Activated naive CD4-positive, alpha-beta T cell treated with anti-CD3 and anti-CD28 coated beads for 36 hours (primary cell): ENCODE measurements around the gene SLC43A3. TPM values are rescaled to one million over a fixed set of nuclear protein-coding genes. Genes with fewer than 3 reads are reported as not detected.

Experiments
- CTCF ChIA-PET: fragments of 350-600 bp; sonication (Branson Sonifier 250); formaldehyde crosslinking; loops from one replicate; lab custom pipeline; 2021; ENCODE audit warnings: antibody characterized with exemption; lab: Charles Lee
- DNase-seq: peaks from one replicate; pipeline ENCODE4 v3.0.0-alpha.2; 2020
- H3K27ac Mint-ChIP-seq: one replicate; pipeline ENCODE4 v1.8.0; 2021; ENCODE audit warnings: mild to moderate bottlenecking, mixed read lengths
- H3K27me3 Mint-ChIP-seq: one replicate; pipeline ENCODE4 v1.8.0; 2021; ENCODE audit warnings: low read depth, mixed read lengths
- H3K36me3 Mint-ChIP-seq: one replicate; pipeline ENCODE4 v1.8.0; 2021; ENCODE audit warnings: low read depth, mixed read lengths
- H3K4me1 Mint-ChIP-seq: one replicate; pipeline ENCODE4 v1.8.0; 2021; ENCODE audit warnings: low read depth, mixed read lengths
- H3K4me3 Mint-ChIP-seq: one replicate; pipeline ENCODE4 v1.8.0; 2021; ENCODE audit warnings: mild to moderate bottlenecking, moderate library complexity, mixed read lengths
- H3K9me3 Mint-ChIP-seq: one replicate; pipeline ENCODE4 v1.8.0; 2021; ENCODE audit warnings: mixed read lengths
- intact Hi-C: fragments of 100-400 bp; cut with micrococcal nuclease; formaldehyde crosslinking; loops from one replicate; pipeline ENCODE4 v1.15.1; 2023
- total RNA-seq, 2 experiments: library from RNA; stranded (reverse); gene quantifications; one replicate each; pipeline ENCODE4 v1.2.3, GENCODE V29; 2021

SLC43A3 gene
- total RNA-seq, 2 experiments from 2014 or later, result 116 to 117 TPM

DNA sequence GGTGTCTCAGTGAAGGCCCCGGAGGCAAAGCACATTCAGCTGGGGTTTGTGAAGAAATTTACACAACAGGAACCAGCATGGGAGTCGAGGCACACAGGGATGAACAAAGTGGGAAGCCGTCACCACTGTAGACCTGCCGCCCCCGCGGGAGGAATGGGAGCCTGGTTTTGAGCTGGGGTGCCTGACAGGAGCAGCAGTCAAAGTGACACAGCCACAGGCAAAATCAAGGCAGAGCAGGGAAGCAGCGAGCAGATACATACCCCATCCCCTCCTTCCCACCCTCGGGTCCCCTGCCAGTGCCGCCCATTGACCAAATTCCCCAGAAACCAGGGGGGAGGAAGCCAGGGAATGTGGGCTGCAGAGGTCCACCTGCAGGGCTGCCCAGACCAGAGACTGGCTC lies 67.9 kb downstream of the SLC43A3 start:
- no peaks in the 10 kb centered on the region for H3K9me3 Mint-ChIP-seq
- H3K36me3 Mint-ChIP-seq, result no peaks in the 10 kb centered on the region
- H3K4me1 Mint-ChIP-seq, result no peaks in the 10 kb centered on the region
- no peak overlapping the region for H3K4me3 Mint-ChIP-seq
- DNase-seq, result no peak
- H3K27me3 Mint-ChIP-seq, result peaks cover 12% of the 10 kb centered on the region
- CTCF ChIA-PET, result interaction anchor here (1.0 to 2.5 kb wide), 4 partner anchors 9 to 285 kb away, joined by 3 to 9 read pairs (median 6); no protein-coding TSS in a partner anchor
- intact Hi-C loops, result no loop called here
- no peak overlapping the region for H3K27ac Mint-ChIP-seq

DNA sequence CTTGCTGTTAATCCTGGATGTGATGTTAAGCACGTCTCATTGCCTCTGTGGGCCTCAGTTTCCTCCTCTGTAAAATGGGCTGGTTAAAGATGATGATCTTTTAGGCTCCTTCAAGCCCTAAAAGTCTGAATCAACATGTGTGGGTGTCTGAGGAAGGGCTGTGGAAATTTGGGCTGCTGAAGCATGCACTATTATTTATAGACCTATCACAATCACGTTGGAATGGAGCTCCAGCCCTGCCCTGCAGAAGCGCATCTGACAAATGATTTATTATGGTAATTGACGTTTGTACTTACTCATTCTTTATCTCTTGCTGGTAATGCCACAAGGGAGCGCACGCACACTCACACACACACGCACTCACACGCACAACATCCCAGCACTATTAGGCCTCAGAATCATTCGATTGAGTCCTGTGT lies 68.4 kb downstream of the SLC43A3 start:
- H3K4me1 Mint-ChIP-seq, result no peaks in the 10 kb centered on the region
- CTCF ChIA-PET, result interaction anchor here (0.9 to 2.5 kb wide), 4 partner anchors 8 to 286 kb away, joined by 3 to 8 read pairs (median 3); no protein-coding TSS in a partner anchor

DNA sequence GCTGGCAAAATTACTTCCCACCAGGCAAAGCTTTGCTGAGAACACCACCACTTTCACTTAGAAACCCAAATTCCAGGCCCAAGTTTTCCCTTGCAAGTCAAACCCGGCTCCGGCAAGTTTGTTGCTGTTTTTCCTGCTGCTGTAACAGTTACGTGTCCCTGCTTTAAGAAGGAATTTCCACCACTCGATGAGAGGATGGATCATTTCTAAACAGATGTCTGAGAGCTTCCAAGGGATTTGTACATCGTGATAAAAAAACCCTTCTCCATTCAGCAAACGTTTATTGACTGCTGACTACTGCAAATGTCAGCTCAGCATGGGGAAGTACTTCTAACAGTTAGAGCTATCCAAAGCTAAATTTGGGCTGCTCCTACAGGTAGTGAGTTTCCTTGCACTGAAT lies 69.1 kb downstream of the SLC43A3 start:
- intact Hi-C loops, result no loop called here
- H3K36me3 Mint-ChIP-seq, result no peaks in the 10 kb centered on the region
- no peak overlapping the region for H3K4me3 Mint-ChIP-seq
- no peaks in the 10 kb centered on the region for H3K9me3 Mint-ChIP-seq
- no peaks in the 10 kb centered on the region for H3K4me1 Mint-ChIP-seq
- H3K27me3 Mint-ChIP-seq, result peaks cover 12% of the 10 kb centered on the region
- no peak overlapping the region for H3K27ac Mint-ChIP-seq
- CTCF ChIA-PET, result interaction anchor here (0.6 to 0.9 kb wide), 2 partner anchors 13 to 126 kb away, joined by 3 read pairs; no protein-coding TSS in a partner anchor
- DNase-seq, result no peak

More for the DNA sequence above, 68.4 kb downstream of the SLC43A3 start:
- DNase-seq, result no peak
- Mint-ChIP-seq H3K27ac (no peak overlapping the region), H3K27me3 (peaks cover 12% of the 10 kb centered on the region), H3K9me3 (no peaks in the 10 kb centered on the region), H3K4me3 (no peak overlapping the region), H3K36me3 (no peaks in the 10 kb centered on the region)
- intact Hi-C loops, result no loop called here

DNA sequence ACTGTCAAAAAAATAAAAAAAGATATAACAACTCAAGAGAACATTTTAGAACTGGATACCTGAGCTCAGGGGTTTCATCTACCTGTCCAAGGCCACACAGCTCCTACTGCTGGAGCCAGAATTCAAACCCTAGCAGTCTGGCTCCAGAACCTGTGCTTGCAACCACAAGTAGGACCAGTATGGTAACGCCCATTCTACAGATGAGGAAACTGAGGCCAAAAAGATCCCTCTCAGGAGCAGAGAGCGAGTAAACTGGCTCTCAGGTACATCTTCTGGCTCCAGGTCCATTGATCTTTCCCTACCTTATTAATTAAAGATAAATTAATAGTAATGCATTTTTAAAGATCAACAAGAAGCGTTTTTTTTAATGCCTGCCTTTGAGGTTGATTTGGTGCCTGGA lies 69.6 kb downstream of the SLC43A3 start:
- no peak for DNase-seq
- intact Hi-C loops, result no loop called here
- Mint-ChIP-seq H3K9me3 (no peaks in the 10 kb centered on the region), H3K4me3 (no peak overlapping the region), H3K4me1 (no peaks in the 10 kb centered on the region), H3K27ac (no peak overlapping the region), H3K27me3 (peaks cover 12% of the 10 kb centered on the region), H3K36me3 (no peaks in the 10 kb centered on the region)
- CTCF ChIA-PET, result interaction anchor here (0.6 to 1.9 kb wide), 3 partner anchors 11 to 127 kb away, joined by 3 to 9 read pairs (median 3); no protein-coding TSS in a partner anchor

Other genes starting within 250 kb of the SLC43A3 start
- gene LRRC55, start 245.2 kb downstream of the SLC43A3 start, total RNA-seq, result not detected
- gene APLNR, start 189.9 kb downstream of the SLC43A3 start, total RNA-seq, result not detected
- 10 to 100 TPM; 14.1 to 14.7 TPM for gene TNKS1BP1, start 102.2 kb downstream of the SLC43A3 start, total RNA-seq
- 100 to 1,000 TPM; 304 to 322 TPM for gene SSRP1, start 91.2 kb downstream of the SLC43A3 start, total RNA-seq
- not detected for gene P2RX3, start 88.8 kb downstream of the SLC43A3 start, total RNA-seq
- gene PRG3, start 46.0 kb downstream of the SLC43A3 start, total RNA-seq, result not detected
- 1 to 10 TPM; 1.0 TPM for gene PRG2, start 36.5 kb downstream of the SLC43A3 start, total RNA-seq
- under 1 TPM; 0.74 to 0.99 TPM for gene RTN4RL2, start 33.4 kb upstream of the SLC43A3 start, total RNA-seq
- 10 to 100 TPM; 26.5 to 29.7 TPM for gene SLC43A1, start 88.6 kb upstream of the SLC43A3 start, total RNA-seq
- 100 to 1,000 TPM; 131 to 136 TPM for gene TIMM10, start 103.6 kb upstream of the SLC43A3 start, total RNA-seq
- gene SMTNL1, start 110.5 kb upstream of the SLC43A3 start, total RNA-seq, result not detected
- gene UBE2L6, start 140.6 kb upstream of the SLC43A3 start, total RNA-seq, result 100 to 1,000 TPM; 187 to 194 TPM
- gene SERPING1, start 170.6 kb upstream of the SLC43A3 start, total RNA-seq, result under 1 TPM; 0.17 to 0.43 TPM
- gene YPEL4, start 222.8 kb upstream of the SLC43A3 start, total RNA-seq, result under 1 TPM; 0.17 to 0.54 TPM
- 10 to 100 TPM; 11.3 to 14.2 TPM for gene CLP1, start 230.6 kb upstream of the SLC43A3 start, total RNA-seq
- 10 to 100 TPM; 38.5 to 46.6 TPM for gene ZDHHC5, start 241.0 kb upstream of the SLC43A3 start, total RNA-seq